Neural cell (in vitro differentiated cells): ENCODE data around the gene SLC38A3. TPM values are rescaled to one million over a fixed set of nuclear protein-coding genes. Genes with fewer than 3 reads are reported as not detected.

Source experiments
- H2AFZ ChIP-seq: fragments of 200-600, 300-800 bp; sonication (generic), shearing (Covaris generic); 2 replicates; pipeline ENCODE4 v1.6.0; 2014; ENCODE audit warnings: low read depth, mild to moderate bottlenecking, antibody characterized with exemption, low read length, moderate library complexity
- H3F3A ChIP-seq: fragments of 200-600 bp; shearing (Covaris generic); 2 replicates; pipeline ENCODE4 v1.6.1; 2016; ENCODE audit warnings: mild to moderate bottlenecking, moderate library complexity, mixed read lengths, antibody characterized with exemption, low read length; ENCODE audit not compliant: insufficient read depth, poor library complexity, severe bottlenecking
- H3K27ac ChIP-seq: fragments of 200-600, 300-800 bp; sonication (generic), shearing (Covaris generic); 2 replicates; pipeline ENCODE4 v1.5.1; 2014; ENCODE audit warnings: mild to moderate bottlenecking, low read length, moderate library complexity
- H3K27me3 ChIP-seq: fragments of 300-800, 200-600 bp; sonication (generic), shearing (Covaris generic); 2 replicates; pipeline ENCODE4 v1.6.0; 2014; ENCODE audit warnings: mild to moderate bottlenecking, low read depth, low read length, moderate library complexity; ENCODE audit not compliant: insufficient read depth
- H3K36me3 ChIP-seq: fragments of 300-800, 200-600 bp; sonication (generic), shearing (Covaris generic); 2 replicates; pipeline ENCODE4 v1.5.1; 2014; ENCODE audit warnings: mild to moderate bottlenecking, antibody characterized with exemption, low read length, moderate library complexity; ENCODE audit not compliant: insufficient read depth
- H3K4me2 ChIP-seq: fragments of 300-800, 200-600 bp; sonication (generic), shearing (Covaris generic); 2 replicates; pipeline ENCODE4 v1.6.0; 2014; ENCODE audit warnings: mild to moderate bottlenecking, low read length
- H3K4me3 ChIP-seq: fragments of 300-800, 200-600 bp; sonication (generic), shearing (Covaris generic); 2 replicates; pipeline ENCODE4 v1.5.1; 2014; ENCODE audit warnings: mild to moderate bottlenecking, low read length, moderate library complexity
- H3K79me2 ChIP-seq: fragments of 200-600 bp; shearing (Covaris generic); replicated peaks from 2 replicates; pipeline ENCODE4 v1.6.0; 2014; ENCODE audit warnings: mild to moderate bottlenecking, low read length, moderate library complexity; ENCODE audit not compliant: insufficient read depth
- H3K9ac ChIP-seq: fragments of 300-800, 200-600 bp; sonication (generic), shearing (Covaris generic); 2 replicates; pipeline ENCODE4 v1.6.1; 2016; ENCODE audit warnings: mild to moderate bottlenecking, low read length, mixed read lengths
- H3K9me2 ChIP-seq: fragments of 200-600 bp; shearing (Covaris generic); 2 replicates; pipeline ENCODE4 v1.6.1; 2016; ENCODE audit warnings: mild to moderate bottlenecking, low read length, mixed read lengths; ENCODE audit not compliant: insufficient read depth
- H3K9me3 ChIP-seq: fragments of 200-600, 300-800 bp; sonication (generic), shearing (Covaris generic); 2 replicates; pipeline ENCODE4 v1.6.1; 2016; ENCODE audit warnings: mild to moderate bottlenecking, mixed run types, low read length, moderate library complexity, mixed read lengths
- H4K20me1 ChIP-seq: fragments of 200-600 bp; shearing (Covaris generic); 2 replicates; pipeline ENCODE4 v1.6.1; 2016; ENCODE audit warnings: mild to moderate bottlenecking, mixed run types; ENCODE audit not compliant: insufficient read depth
- CTCF ChIP-seq: fragments of 450-650 bp; IDR thresholded peaks from 2 replicates; pipeline ENCODE4 v1.5.1; 2014; ENCODE audit warnings: antibody characterized with exemption, mild to moderate bottlenecking, moderate library complexity; ENCODE audit not compliant: poor library complexity, severe bottlenecking
- EP300 ChIP-seq: fragments of 450-650 bp; conservative IDR thresholded peaks from 2 replicates; pipeline ENCODE4 v1.6.1; 2014; ENCODE audit warnings: antibody characterized with exemption, mild to moderate bottlenecking, moderate library complexity; ENCODE audit not compliant: poor library complexity, severe bottlenecking
- EZH2 ChIP-seq: fragments of 200-600, 300-800 bp; shearing (Covaris generic), sonication (generic); IDR thresholded peaks from 2 replicates; pipeline ENCODE4 v1.6.1; 2014; ENCODE audit warnings: antibody characterized with exemption, low read length, borderline replicate concordance, mild to moderate bottlenecking; ENCODE audit not compliant: insufficient read depth, poor library complexity, severe bottlenecking
- MXI1 ChIP-seq: fragments of 450-650 bp; conservative IDR thresholded peaks from 2 replicates; pipeline ENCODE4 v1.6.1; 2014; ENCODE audit warnings: antibody characterized with exemption, mild to moderate bottlenecking; ENCODE audit not compliant: poor library complexity, severe bottlenecking
- POLR2AphosphoS5 ChIP-seq: IDR thresholded peaks from 2 replicates; pipeline ENCODE4 v1.6.1; 2012
- RAD21 ChIP-seq: fragments of 450-650 bp; conservative IDR thresholded peaks from 2 replicates; pipeline ENCODE4 v1.6.1; 2014; ENCODE audit warnings: antibody characterized with exemption, mild to moderate bottlenecking, moderate library complexity
- REST ChIP-seq: IDR thresholded peaks from 2 replicates; pipeline ENCODE4 v1.6.1; 2012; ENCODE audit warnings: borderline replicate concordance
- SMC3 ChIP-seq: fragments of 450-650 bp; conservative IDR thresholded peaks from 2 replicates; pipeline ENCODE4 v1.6.1; 2014; ENCODE audit warnings: antibody characterized with exemption, mild to moderate bottlenecking, moderate library complexity; ENCODE audit not compliant: poor library complexity
- TAF1 ChIP-seq: IDR thresholded peaks from 2 replicates; pipeline ENCODE4 v1.6.1; 2012; ENCODE audit warnings: low read depth
- polyA plus RNA-seq: library from polyadenylated mRNA; depleted of rRNA; stranded (reverse); fragments of >200 nt; gene quantifications from 2 replicates; pipeline ENCODE4 v1.2.3, GENCODE V29; 2014

SLC38A3 gene
- polyA plus RNA-seq, 1 donor from 2014 or later: not detected

- Histone ChIP-seq H2AFZ (no peak overlapping the region), H3K9ac (no peak overlapping the region), H3K27me3 (no peaks in the 10 kb centered on the region), H3K4me2 (no peak overlapping the region), H3K9me3 (no peaks in the 10 kb centered on the region), H3F3A (no peaks in the 10 kb centered on the region), H3K27ac (no peak overlapping the region), H3K9me2 (no peaks in the 10 kb centered on the region), H3K79me2 (no peaks in the 10 kb centered on the region), H4K20me1 (no peaks in the 10 kb centered on the region), H3K36me3 (no peaks in the 10 kb centered on the region), H3K4me3 (no peak overlapping the region)
- TF ChIP-seq CTCF (no peak), SMC3 (no peak), EZH2 (no peak), RAD21 (no peak), MXI1 (no peak), TAF1 (no peak), POLR2AphosphoS5 (no peak), EP300 (no peak), REST (no peak)
These were observed 41.3 kb upstream of the SLC38A3 start for GRCh38 chr3:50163572-50164455.

GRCh38 chr3:50164481-50164880 lies 40.6 kb upstream of the SLC38A3 start:
- Histone ChIP-seq H3K4me3 (no peak overlapping the region), H3K9ac (no peak overlapping the region), H2AFZ (no peak overlapping the region), H3K27ac (no peak overlapping the region), H3K9me3 (no peaks in the 10 kb centered on the region), H3K9me2 (no peaks in the 10 kb centered on the region), H3K4me2 (no peak overlapping the region), H3K27me3 (no peaks in the 10 kb centered on the region), H4K20me1 (no peaks in the 10 kb centered on the region), H3K79me2 (no peaks in the 10 kb centered on the region), H3F3A (no peaks in the 10 kb centered on the region), H3K36me3 (no peaks in the 10 kb centered on the region)
- TF ChIP-seq POLR2AphosphoS5 (no peak), REST (no peak), CTCF (no peak)
